ENCODE results near the gene FAM107B. TPM values are rescaled to one million over a fixed set of nuclear protein-coding genes. Genes with fewer than 3 reads are reported as not detected.

FAM107B gene
- total RNA-seq, 1 donor from 2014 or later = 40.7 TPM

DNA sequence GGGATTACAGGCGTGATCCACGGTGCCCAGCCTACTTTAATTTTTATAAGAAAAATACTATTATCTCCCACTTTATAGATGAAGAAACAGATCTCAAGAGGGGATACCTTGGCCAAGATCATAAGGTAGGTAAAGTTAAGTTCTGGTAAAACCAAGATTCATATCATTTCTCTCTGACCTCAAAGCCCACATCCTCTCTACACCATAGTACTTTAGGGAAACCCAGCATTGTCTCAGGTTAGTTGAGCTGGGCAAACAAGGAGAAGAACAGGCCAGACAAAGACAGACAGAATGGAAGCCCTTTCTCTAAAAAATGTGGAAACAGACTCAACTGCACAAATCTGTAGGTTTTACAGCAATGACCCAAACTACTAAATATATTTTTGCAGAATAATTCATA, 246.2 kb downstream of the FAM107B start:
- DNase-seq (ENCODE audit: extremely low spot score, unreplicated experiment) = no peak
- Mint-ChIP-seq H3K27ac (ENCODE audit: unreplicated experiment) (no peak overlapping the region), H3K27me3 (ENCODE audit: unreplicated experiment) (no peaks in the 10 kb centered on the region), H3K4me1 (ENCODE audit: unreplicated experiment) (peaks cover 34% of the 10 kb centered on the region), H3K4me3 (ENCODE audit: unreplicated experiment) (no peak overlapping the region), H3K9me3 (ENCODE audit: unreplicated experiment) (no peaks in the 10 kb centered on the region), H3K36me3 (ENCODE audit: unreplicated experiment) (peaks cover 13% of the 10 kb centered on the region)
- TF ChIP-seq, protein P1, sequence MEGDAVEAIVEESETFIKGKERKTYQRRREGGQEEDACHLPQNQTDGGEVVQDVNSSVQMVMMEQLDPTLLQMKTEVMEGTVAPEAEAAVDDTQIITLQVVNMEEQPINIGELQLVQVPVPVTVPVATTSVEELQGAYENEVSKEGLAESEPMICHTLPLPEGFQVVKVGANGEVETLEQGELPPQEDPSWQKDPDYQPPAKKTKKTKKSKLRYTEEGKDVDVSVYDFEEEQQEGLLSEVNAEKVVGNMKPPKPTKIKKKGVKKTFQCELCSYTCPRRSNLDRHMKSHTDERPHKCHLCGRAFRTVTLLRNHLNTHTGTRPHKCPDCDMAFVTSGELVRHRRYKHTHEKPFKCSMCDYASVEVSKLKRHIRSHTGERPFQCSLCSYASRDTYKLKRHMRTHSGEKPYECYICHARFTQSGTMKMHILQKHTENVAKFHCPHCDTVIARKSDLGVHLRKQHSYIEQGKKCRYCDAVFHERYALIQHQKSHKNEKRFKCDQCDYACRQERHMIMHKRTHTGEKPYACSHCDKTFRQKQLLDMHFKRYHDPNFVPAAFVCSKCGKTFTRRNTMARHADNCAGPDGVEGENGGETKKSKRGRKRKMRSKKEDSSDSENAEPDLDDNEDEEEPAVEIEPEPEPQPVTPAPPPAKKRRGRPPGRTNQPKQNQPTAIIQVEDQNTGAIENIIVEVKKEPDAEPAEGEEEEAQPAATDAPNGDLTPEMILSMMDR (IDR thresholded peaks at IDR 0.05) = no peak

- no peak for DNase-seq (ENCODE audit: extremely low spot score, unreplicated experiment)
- TF ChIP-seq, protein P1 (IDR thresholded peaks at IDR 0.05) = no peak
- peaks cover 13% of the 10 kb centered on the region for H3K36me3 Mint-ChIP-seq (ENCODE audit: unreplicated experiment)
- H3K4me1 Mint-ChIP-seq (ENCODE audit: unreplicated experiment) = peaks cover 29% of the 10 kb centered on the region
- no peaks in the 10 kb centered on the region for H3K27me3 Mint-ChIP-seq (ENCODE audit: unreplicated experiment)
- H3K9me3 Mint-ChIP-seq (ENCODE audit: unreplicated experiment) = no peaks in the 10 kb centered on the region
- no peak overlapping the region for H3K27ac Mint-ChIP-seq (ENCODE audit: unreplicated experiment)
- H3K4me3 Mint-ChIP-seq (ENCODE audit: unreplicated experiment) = no peak overlapping the region
These were observed 246.8 kb downstream of the FAM107B start for GRCh38 chr10:14527915-14528314.

DNA sequence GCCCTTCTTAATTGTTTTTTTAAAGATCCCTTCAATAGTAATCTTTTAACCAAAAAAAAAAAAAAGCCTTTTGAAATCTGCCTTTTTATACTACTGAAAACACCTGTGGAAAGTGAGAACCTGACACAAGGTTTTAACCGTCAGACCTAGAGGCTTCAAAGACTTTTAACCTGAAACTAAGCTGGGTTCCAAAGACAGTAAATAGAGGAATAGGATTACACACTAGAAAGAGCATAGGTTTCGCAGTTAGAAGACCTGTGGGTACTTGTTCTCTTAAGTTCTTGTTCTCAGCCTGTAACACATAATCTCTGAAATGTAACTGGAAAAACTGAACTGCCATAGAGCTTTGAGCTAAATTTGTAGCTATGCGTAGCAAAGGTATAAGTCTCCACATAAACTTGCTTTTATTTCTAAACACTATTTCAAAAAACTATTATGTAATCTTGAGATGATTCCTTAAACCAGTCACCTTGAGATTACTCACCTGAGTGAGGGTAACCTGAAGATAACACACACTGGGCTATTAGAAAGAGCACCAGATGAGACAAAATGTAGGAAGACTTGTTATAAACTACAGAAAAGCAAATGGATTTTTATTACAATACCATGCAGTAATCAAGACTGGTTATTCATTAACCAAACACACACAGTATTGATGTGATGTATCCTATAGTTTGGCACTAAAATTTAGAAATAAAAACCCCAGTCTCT, 247.4 kb downstream of the FAM107B start:
- H3K4me1 Mint-ChIP-seq (ENCODE audit: unreplicated experiment) = peaks cover 23% of the 10 kb centered on the region
- H3K9me3 Mint-ChIP-seq (ENCODE audit: unreplicated experiment) = no peaks in the 10 kb centered on the region
- TF ChIP-seq, protein P1 (IDR thresholded peaks at IDR 0.05) = no peak
- no peak overlapping the region for H3K4me3 Mint-ChIP-seq (ENCODE audit: unreplicated experiment)
- H3K36me3 Mint-ChIP-seq (ENCODE audit: unreplicated experiment) = peaks cover 10% of the 10 kb centered on the region
- DNase-seq (ENCODE audit: extremely low spot score, unreplicated experiment) = no peak
- no peak overlapping the region for H3K27ac Mint-ChIP-seq (ENCODE audit: unreplicated experiment)
- H3K27me3 Mint-ChIP-seq (ENCODE audit: unreplicated experiment) = no peaks in the 10 kb centered on the region

GRCh38 chr10:14526326-14526725, 248.4 kb downstream of the FAM107B start:
- H3K9me3 Mint-ChIP-seq (ENCODE audit: unreplicated experiment) = no peaks in the 10 kb centered on the region
- no peak for DNase-seq (ENCODE audit: extremely low spot score, unreplicated experiment)
- TF ChIP-seq, protein P1 (IDR thresholded peaks at IDR 0.05) = no peak
- H3K36me3 Mint-ChIP-seq (ENCODE audit: unreplicated experiment) = peaks cover 16% of the 10 kb centered on the region
- H3K4me3 Mint-ChIP-seq (ENCODE audit: unreplicated experiment) = no peak overlapping the region
- no peak overlapping the region for H3K27ac Mint-ChIP-seq (ENCODE audit: unreplicated experiment)
- H3K27me3 Mint-ChIP-seq (ENCODE audit: unreplicated experiment) = no peaks in the 10 kb centered on the region
- peaks cover 20% of the 10 kb centered on the region for H3K4me1 Mint-ChIP-seq (ENCODE audit: unreplicated experiment)

DNA sequence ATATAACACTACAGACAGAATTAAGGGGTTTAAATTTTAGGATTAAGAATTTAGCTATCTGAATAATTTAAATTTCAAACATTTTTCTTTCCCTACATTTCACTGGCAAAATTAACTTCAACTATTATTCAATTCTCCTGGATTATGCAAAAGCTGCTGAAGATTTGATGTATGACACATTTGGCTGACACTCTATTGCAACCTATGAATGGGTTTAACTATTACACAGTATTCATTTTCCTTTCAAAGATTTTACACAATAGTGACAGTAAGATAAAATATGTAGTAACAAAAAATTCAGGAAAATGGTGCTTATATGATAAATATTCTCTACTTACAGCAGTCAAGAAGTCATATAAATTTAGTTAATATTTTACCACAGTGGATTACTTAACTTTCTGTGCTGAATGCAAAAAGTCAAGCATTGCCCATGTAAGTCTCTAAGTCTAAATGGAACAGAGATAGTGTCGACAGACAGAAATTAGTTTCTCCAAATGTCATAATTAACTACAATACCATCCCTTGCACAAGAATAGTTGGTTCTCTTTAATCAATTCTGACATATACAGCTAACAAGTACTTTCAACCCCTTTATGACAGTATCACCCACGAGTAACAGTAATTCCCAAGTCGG, 249.9 kb downstream of the FAM107B start:
- Mint-ChIP-seq H3K9me3 (ENCODE audit: unreplicated experiment) (no peaks in the 10 kb centered on the region), H3K36me3 (ENCODE audit: unreplicated experiment) (peaks cover 29% of the 10 kb centered on the region), H3K4me1 (ENCODE audit: unreplicated experiment) (peaks cover 18% of the 10 kb centered on the region), H3K4me3 (ENCODE audit: unreplicated experiment) (no peak overlapping the region), H3K27me3 (ENCODE audit: unreplicated experiment) (no peaks in the 10 kb centered on the region), H3K27ac (ENCODE audit: unreplicated experiment) (no peak overlapping the region)
- TF ChIP-seq, protein P1 (IDR thresholded peaks at IDR 0.05) = no peak
- no peak for DNase-seq (ENCODE audit: extremely low spot score, unreplicated experiment)
